Measurements from ENCODE around the gene GPR3.

GPR3 gene

DNA sequence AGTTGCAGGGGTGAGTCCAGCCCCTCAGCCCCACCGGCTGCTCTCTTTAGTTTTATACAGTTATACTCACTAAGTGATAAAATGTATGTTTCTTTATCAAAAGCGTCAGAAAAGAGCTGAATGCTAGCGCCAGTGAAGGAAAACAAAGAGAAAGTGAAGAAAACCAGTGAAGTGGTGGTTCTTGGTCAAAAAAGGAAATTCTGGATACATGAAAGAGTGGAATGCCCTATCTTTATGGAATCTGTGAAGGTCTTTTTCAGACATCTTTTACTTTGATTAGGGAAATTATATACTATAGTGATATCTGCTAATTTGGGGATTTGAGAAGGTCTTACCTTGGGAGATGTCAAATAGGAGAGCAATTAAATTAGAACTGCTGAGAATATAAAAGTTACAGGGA lies 41.3 kb downstream of the GPR3 start:
- no peak for TF ChIP-seq JUND (IDR thresholded peaks at IDR 0.05; ENCODE audit: low read depth)
- in situ Hi-C loops (cut with HindIII; ENCODE audit: low pct_unique_long_range_greater_than_20kb, low sequenced_read_pairs), result no loop called here
- no peak for DNase-seq (ENCODE audit: low read depth in 1 of 2, low spot score in 1 of 2)

DNA sequence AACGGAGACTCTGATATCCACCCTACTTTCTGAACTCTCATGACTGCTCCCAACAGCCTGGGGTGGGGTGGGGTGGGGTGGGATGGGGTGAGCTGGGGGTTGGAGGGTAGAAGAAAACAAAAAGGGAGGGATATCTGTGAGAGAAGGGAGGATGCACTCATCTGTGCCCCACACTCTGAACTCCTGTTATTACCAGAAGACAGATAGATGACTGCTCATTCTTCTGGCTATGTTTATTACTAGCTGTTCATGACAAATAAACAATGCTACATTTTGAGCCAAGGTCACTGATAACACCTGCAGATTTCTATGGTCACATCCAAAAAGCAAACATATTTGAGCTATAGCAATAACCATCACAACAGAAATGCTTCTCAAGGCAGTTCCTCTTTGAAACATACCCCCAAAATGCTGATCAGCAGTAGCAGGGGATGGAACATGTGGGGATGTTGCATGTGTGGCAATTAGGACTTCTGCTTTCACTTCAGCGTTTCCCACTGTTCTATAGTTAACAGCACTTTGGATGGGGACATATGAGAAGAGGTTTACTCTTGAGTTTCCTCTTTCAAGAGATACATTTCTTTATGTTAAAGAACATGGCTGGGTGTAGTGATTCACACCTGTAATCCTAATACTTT lies 43.3 kb downstream of the GPR3 start:
- DNase-seq (ENCODE audit: low read depth in 1 of 2, low spot score in 1 of 2), result no peak
- no peak for TF ChIP-seq JUND (IDR thresholded peaks at IDR 0.05; ENCODE audit: low read depth)
- in situ Hi-C loops (cut with HindIII; ENCODE audit: low pct_unique_long_range_greater_than_20kb, low sequenced_read_pairs), result no loop called here

- TF ChIP-seq JUND (IDR thresholded peaks at IDR 0.05; ENCODE audit: low read depth), result no peak
- DNase-seq (ENCODE audit: low read depth in 1 of 2, low spot score in 1 of 2), result no peak
- in situ Hi-C loops (cut with HindIII; ENCODE audit: low pct_unique_long_range_greater_than_20kb, low sequenced_read_pairs), result no loop called here
These were observed 44.1 kb downstream of the GPR3 start for GRCh38 chr1:27436204-27437159.

GRCh38 chr1:27438621-27439061 lies 46.2 kb downstream of the GPR3 start:
- in situ Hi-C loops (cut with HindIII; ENCODE audit: low pct_unique_long_range_greater_than_20kb, low sequenced_read_pairs), result no loop called here
- DNase-seq (ENCODE audit: low read depth in 1 of 2, low spot score in 1 of 2), result no peak
- TF ChIP-seq JUND (IDR thresholded peaks at IDR 0.05; ENCODE audit: low read depth), result no peak

DNA sequence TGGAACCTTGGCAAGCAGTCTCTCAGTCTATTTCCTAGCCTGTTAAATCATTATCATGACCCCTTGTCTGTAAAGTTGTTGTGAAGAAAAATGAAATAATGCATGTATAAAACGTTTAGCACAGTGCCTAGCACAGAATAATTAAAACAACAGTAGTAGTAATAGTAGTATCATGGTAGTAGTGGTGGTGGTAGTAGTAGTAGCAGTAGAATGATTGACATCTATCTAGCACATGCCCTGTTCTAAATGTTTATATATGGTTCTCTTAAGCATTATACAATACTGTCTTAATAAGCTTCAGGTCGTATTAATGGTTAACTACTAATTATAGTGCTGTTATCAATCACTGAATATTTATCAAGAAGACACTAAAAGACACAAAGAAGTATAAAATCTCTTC lies 46.7 kb downstream of the GPR3 start:
- in situ Hi-C loops (cut with HindIII; ENCODE audit: low pct_unique_long_range_greater_than_20kb, low sequenced_read_pairs), result no loop called here
- TF ChIP-seq JUND (IDR thresholded peaks at IDR 0.05; ENCODE audit: low read depth), result no peak
- DNase-seq (ENCODE audit: low read depth in 1 of 2, low spot score in 1 of 2), result no peak

DNA sequence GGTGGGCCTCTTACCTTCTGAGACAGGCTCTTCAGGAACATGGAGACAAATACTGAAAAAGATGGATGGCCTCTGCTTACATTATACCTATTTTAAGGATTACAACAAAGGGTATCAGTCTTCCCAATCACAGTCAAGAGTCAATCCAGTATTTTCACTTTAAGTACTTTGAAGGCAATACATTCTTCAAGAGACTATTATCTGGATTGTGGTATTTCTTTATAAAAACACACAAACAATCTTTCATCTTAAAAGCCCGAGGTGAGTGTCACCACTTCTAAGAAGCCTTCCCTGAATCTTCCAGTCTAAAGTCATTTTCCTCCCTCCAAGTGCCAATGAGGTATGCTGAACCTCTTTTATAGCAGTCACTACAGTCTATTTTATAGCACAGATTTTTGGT lies 52.2 kb downstream of the GPR3 start:
- TF ChIP-seq JUND (IDR thresholded peaks at IDR 0.05; ENCODE audit: low read depth), result no peak
- in situ Hi-C loops (cut with HindIII; ENCODE audit: low pct_unique_long_range_greater_than_20kb, low sequenced_read_pairs), result no loop called here

More for the DNA sequence above, 52.2 kb downstream of the GPR3 start:
- no peak for DNase-seq (ENCODE audit: low read depth in 1 of 2, low spot score in 1 of 2)

All from T47D (cell line).